ENCODE results near the gene IRX4.

Gene IRX4

GRCh38 chr5:1918488-1919208, 35.9 kb upstream of the IRX4 start:
- Mint-ChIP-seq H3K9me3 (no peaks in the 10 kb centered on the region), H3K27ac (no peak overlapping the region), H3K4me3 (no peak overlapping the region), H3K27me3 (ENCODE audit: low read depth) (no peaks in the 10 kb centered on the region), H3K4me1 (ENCODE audit: low read depth) (no peaks in the 10 kb centered on the region), H3K36me3 (ENCODE audit: low read depth) (no peaks in the 10 kb centered on the region)

GRCh38 chr5:1917830-1918487, 35.2 kb upstream of the IRX4 start:
- H3K27me3 Mint-ChIP-seq (ENCODE audit: low read depth) = no peaks in the 10 kb centered on the region
- H3K36me3 Mint-ChIP-seq (ENCODE audit: low read depth) = no peaks in the 10 kb centered on the region
- no peak overlapping the region for H3K27ac Mint-ChIP-seq
- H3K4me3 Mint-ChIP-seq = no peak overlapping the region
- no peaks in the 10 kb centered on the region for H3K4me1 Mint-ChIP-seq (ENCODE audit: low read depth)
- no peaks in the 10 kb centered on the region for H3K9me3 Mint-ChIP-seq

DNA sequence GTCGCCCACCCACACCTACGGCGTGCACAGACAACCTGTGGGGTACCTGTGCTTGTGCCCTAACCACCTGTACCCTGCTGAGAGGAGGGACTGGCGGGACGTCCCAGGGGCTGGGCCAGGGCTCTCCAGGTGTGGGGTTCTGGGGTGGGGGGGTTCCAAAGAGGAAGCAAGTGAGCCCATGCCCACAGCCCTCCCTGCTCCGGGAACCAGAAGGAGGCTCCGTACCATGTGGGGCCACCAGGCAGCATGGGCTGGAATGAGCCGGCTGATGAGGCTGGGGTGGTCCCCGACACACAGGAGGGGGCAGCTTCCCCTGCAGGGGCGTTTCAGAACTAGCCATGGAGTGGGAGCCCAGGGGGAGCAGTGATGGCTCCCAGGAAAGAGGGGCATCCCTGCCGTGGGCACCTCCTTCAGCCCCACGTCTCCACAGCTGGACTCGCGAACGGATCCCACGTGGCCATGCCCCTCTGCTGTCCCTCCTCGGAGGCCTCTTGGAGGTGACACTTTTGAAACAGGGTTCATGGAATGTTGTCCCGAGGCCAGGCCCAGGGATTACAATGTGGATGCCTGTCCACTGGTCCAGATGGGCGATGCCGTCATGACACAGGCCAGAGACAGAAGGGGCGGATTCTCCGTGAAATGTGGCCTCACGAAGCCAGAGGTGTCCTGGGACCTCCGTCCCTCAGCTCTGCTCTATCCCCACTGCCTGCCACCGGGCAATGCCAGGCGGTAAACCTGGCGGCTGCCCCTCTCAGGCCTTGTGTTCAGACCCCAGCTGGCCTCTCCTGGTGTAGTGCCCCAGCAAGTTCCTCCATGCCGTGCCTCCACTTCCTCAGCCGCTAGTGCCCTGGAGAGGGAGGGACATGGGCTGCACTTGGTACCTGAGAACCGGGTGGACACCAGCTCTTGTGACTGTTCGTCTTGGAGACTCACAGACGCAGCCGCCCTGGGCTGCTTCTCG, 33.6 kb upstream of the IRX4 start:
- no peaks in the 10 kb centered on the region for H3K9me3 Mint-ChIP-seq
- H3K27me3 Mint-ChIP-seq (ENCODE audit: low read depth) = no peaks in the 10 kb centered on the region
- H3K36me3 Mint-ChIP-seq (ENCODE audit: low read depth) = no peaks in the 10 kb centered on the region
- H3K4me3 Mint-ChIP-seq = no peak overlapping the region
- H3K27ac Mint-ChIP-seq = no peak overlapping the region
- no peaks in the 10 kb centered on the region for H3K4me1 Mint-ChIP-seq (ENCODE audit: low read depth)

DNA sequence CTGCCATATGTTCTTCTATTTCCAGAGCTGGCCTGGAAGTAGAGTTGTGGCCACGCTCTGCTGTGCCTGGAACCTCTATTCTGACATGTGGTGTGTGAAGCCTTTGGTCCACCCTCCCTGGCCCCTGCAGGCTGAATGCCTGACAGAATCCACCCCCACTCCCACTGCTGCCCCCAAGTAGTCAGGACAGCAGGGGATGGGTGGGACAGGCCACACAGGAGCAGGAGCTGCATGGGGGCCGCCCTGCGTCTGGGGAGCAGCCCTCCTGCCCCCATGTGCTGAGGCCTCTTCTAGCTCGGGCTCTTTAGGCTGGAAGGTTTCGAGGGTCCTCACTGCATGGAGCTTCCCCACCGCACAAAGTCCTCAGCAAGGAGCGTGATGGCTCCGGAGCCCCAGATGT, 32.6 kb upstream of the IRX4 start:
- Mint-ChIP-seq H3K27ac (no peak overlapping the region), H3K4me3 (no peak overlapping the region), H3K9me3 (no peaks in the 10 kb centered on the region), H3K36me3 (ENCODE audit: low read depth) (no peaks in the 10 kb centered on the region), H3K27me3 (ENCODE audit: low read depth) (no peaks in the 10 kb centered on the region), H3K4me1 (ENCODE audit: low read depth) (no peaks in the 10 kb centered on the region)

- Mint-ChIP-seq H3K27me3 (ENCODE audit: low read depth) (no peaks in the 10 kb centered on the region), H3K9me3 (no peaks in the 10 kb centered on the region), H3K4me1 (ENCODE audit: low read depth) (no peaks in the 10 kb centered on the region), H3K36me3 (ENCODE audit: low read depth) (no peaks in the 10 kb centered on the region), H3K4me3 (no peak overlapping the region), H3K27ac (no peak overlapping the region)
Measured at GRCh38 chr5:1914471-1914870, 31.7 kb upstream of the IRX4 start.

DNA sequence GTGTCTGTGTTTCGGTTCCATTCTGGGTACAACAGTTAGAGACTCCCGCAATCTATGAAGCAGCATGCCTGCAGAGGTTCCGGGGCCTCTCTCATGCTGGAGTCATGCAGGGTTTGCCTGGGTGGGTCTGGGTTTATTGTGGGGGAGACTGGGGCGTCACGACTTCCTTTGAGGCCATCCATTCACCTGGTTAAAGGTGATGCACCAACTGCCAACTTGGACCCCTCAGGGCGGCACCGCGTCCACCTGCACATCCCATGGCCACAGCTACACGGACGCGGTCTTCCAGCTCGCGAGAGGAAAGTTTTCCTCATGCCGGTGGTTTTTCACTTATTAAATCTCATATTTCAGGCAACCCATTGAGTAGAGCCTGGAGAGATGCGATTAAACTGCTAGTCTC, 30.9 kb upstream of the IRX4 start:
- Mint-ChIP-seq H3K4me1 (ENCODE audit: low read depth) (no peaks in the 10 kb centered on the region), H3K27ac (no peak overlapping the region), H3K36me3 (ENCODE audit: low read depth) (no peaks in the 10 kb centered on the region), H3K27me3 (ENCODE audit: low read depth) (no peaks in the 10 kb centered on the region), H3K9me3 (no peaks in the 10 kb centered on the region), H3K4me3 (no peak overlapping the region)

DNA sequence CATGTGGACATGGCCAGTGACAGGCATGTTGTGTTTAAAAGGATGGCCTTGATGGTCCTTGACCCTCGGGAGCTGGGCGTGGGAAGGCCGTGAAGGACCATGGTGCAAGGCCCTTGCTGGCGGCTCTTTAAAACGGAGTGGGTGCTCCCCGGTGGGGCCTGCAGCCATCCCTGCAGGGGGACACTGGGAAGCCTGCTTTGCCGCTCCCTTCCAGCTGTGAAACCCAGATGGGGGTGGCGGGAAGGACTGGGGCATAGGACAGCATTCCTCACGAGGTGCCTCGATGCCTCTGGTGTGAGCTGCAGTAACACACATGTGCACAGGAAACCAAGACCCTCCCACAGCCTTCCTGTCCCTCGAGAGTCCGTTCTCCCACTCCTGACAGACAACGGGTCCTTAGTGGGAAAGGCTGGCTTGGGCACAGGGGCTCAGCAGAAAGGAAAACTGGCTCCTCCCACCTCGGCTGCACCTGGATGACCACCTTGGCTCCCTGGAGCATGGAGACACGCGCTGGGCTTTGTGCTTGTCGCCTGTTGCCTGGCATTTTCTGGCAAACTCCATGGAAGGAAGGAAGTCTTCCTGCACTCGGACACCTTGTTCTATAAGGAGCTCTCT, 30.3 kb upstream of the IRX4 start:
- Mint-ChIP-seq H3K4me3 (no peak overlapping the region), H3K27me3 (ENCODE audit: low read depth) (no peaks in the 10 kb centered on the region), H3K36me3 (ENCODE audit: low read depth) (no peaks in the 10 kb centered on the region), H3K4me1 (ENCODE audit: low read depth) (no peaks in the 10 kb centered on the region), H3K27ac (no peak overlapping the region), H3K9me3 (no peaks in the 10 kb centered on the region)

DNA sequence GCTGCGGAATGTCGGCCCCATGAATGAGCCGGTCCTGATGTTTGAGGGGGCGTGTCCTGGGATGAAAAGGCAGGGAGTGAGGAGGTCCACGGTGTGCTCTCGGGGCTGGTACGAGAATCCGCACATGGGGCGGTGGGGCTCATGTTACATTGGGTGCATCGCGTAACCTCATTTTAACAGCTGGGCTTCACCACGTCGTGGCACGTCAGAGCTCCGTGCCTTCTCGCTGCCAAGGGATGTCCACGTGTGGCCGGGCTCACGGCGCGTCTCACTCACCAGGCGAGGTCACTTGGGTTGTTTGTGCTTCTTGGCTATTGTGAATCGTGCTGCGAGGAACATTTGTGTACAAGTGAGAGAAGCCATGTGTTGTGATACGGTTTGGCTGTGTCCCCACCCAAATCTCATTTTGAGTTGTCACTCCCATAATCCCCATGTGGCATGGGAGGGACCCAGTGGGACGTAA, 29.1 kb upstream of the IRX4 start:
- Mint-ChIP-seq H3K4me1 (ENCODE audit: low read depth) (no peaks in the 10 kb centered on the region), H3K9me3 (no peaks in the 10 kb centered on the region), H3K27me3 (ENCODE audit: low read depth) (no peaks in the 10 kb centered on the region), H3K27ac (no peak overlapping the region), H3K4me3 (no peak overlapping the region), H3K36me3 (ENCODE audit: low read depth) (no peaks in the 10 kb centered on the region)

DNA sequence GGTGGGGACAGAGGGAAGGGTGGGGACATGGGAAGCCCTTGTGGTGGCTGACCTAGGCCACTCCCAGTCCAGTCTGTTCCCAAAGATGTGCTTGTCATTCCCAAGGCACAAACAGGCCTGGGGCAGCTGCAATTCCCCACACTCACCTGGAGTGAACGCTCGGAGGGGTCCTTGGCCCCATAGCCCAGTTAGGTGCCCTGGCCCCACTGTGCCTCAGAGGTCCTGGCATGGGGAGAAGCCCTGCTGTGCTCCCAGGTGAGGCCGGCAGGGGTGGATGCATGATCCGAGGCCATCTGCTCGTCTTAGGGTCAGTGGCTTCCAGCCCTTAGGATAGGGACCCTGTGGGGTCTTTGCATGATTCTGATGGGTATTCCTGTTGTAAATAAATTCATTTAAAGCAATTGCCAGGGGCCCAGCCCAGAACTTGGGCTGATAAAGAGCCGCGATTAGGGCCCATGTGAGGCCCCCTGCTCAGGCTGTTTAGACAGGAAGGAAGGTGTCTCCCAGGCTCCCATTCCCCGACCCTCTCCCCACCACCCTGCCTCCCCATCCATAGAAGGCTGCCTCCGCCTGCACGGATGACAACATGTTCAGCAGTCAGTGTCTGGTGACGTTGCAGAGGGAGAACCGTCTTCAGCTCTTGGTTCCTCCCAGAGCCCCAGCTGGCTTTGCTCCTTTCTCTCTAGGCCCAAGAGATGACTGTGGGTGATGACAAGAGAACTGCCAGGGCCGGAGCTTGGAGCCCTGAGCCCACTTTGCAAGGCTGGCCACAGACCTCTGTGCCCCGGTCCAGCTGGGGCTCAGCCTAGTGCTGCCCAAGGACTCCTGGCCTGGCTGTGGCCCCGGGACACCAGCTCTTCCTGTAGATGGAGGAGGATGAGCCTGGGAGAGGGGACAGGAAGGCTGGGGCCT, 28.4 kb upstream of the IRX4 start:
- Mint-ChIP-seq H3K9me3 (no peaks in the 10 kb centered on the region), H3K36me3 (ENCODE audit: low read depth) (no peaks in the 10 kb centered on the region), H3K27me3 (ENCODE audit: low read depth) (no peaks in the 10 kb centered on the region), H3K4me3 (no peak overlapping the region), H3K27ac (no peak overlapping the region), H3K4me1 (ENCODE audit: low read depth) (no peaks in the 10 kb centered on the region)

DNA sequence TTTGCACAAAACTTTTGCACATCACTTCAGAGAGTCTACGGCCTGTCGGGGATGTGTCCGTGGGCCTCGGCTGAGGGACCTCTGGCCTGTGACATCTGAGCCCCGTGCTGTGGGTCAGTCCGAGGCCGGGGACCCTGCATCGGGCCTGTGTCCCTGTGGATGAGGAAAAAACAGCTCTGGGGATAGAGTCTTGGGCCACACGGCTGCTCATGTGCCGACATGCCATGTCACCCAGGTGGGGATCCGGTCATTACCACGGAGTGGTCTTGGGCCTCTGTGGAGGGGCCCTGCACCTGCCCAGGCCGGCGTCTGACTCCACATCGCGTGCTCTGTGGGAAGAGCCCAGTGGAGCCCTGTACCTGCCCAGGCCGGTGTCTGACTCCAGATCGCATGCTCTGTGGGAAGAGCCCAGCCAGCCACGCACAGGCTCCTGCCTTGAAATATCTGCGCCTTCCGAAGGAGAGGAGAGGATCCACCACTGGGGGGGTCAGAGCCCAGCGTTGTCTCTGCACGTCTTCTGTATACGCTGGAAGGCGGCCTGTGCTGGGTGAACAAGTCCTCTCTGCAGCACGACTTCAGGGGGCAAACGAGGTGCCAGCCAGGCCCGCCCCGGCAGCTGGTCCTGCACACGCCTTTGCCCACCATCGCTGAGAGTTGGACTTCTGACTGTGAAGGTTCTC, 27.5 kb upstream of the IRX4 start:
- Mint-ChIP-seq H3K4me3 (no peak overlapping the region), H3K27me3 (ENCODE audit: low read depth) (no peaks in the 10 kb centered on the region), H3K36me3 (ENCODE audit: low read depth) (no peaks in the 10 kb centered on the region), H3K4me1 (ENCODE audit: low read depth) (no peaks in the 10 kb centered on the region), H3K9me3 (no peaks in the 10 kb centered on the region), H3K27ac (no peak overlapping the region)

GRCh38 chr5:1909346-1909985, 26.7 kb upstream of the IRX4 start:
- Mint-ChIP-seq H3K4me1 (ENCODE audit: low read depth) (no peaks in the 10 kb centered on the region), H3K36me3 (ENCODE audit: low read depth) (no peaks in the 10 kb centered on the region), H3K27ac (no peak overlapping the region), H3K4me3 (no peak overlapping the region), H3K9me3 (no peaks in the 10 kb centered on the region), H3K27me3 (ENCODE audit: low read depth) (no peaks in the 10 kb centered on the region)

DNA sequence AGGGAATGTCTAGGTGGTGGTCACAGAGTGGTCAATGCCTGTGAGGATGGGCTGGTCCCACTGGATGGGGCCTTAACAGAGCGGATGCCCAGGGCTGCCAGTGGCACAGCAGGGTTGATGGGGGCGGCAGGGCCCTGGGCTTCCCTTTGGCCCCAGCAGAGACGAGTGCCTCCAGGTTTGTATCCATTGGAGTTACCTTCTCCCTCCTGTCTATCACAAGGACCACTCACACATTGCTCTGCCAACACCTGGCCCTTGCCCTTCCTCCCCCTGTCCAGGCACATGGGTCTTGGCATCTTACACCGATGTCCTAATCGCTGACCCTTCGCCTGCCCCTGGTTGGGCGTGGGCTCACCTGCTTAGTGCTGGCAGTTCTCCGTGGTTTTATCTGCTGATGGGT, 26.2 kb upstream of the IRX4 start:
- Mint-ChIP-seq H3K4me3 (no peak overlapping the region), H3K36me3 (ENCODE audit: low read depth) (no peaks in the 10 kb centered on the region), H3K9me3 (no peaks in the 10 kb centered on the region), H3K4me1 (ENCODE audit: low read depth) (no peaks in the 10 kb centered on the region), H3K27me3 (ENCODE audit: low read depth) (peaks cover under 1% of the 10 kb centered on the region), H3K27ac (no peak overlapping the region)

DNA sequence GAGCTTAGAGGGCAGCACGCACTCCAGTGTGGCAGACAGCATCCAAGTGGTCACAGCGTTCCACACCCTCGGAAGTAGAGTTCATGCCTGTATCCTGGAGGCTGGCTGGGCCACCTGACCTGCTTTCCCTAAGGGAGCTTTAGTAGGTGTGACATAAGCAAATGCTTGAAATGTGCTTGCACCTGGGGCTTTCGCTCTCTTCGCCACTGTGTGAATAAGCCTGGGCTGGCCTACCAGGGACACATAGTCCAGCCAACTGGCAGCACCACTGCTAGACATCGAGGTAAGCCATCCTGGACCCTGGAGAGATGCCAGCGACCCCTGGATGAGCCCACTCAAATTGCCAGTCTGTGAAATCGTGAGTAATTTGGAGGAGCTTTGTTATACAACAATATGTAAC, 24.9 kb upstream of the IRX4 start:
- Mint-ChIP-seq H3K9me3 (no peaks in the 10 kb centered on the region), H3K27me3 (ENCODE audit: low read depth) (peaks cover 7% of the 10 kb centered on the region), H3K4me3 (no peak overlapping the region), H3K4me1 (ENCODE audit: low read depth) (no peaks in the 10 kb centered on the region), H3K36me3 (ENCODE audit: low read depth) (no peaks in the 10 kb centered on the region), H3K27ac (no peak overlapping the region)

Data from T-helper 1 cell treated with Interleukin-12 subunit alpha and Interleukin-12 subunit beta and Interleukin-4 antibody, amounts not matched to agents 30 μg/mL and 1 μg/mL, for 36 hours (primary cell).